Bone marrow (tissue), 2 donors: ENCODE data around the gene PLEKHA6.

Experiments used
- DNase-seq, 2 donors: peaks; one replicate each; lab custom pipeline; 2025; lab: John Stamatoyannopoulos, UW

Gene PLEKHA6

GRCh38 chr1:204357551-204358490 lies 1.9 kb downstream of the PLEKHA6 start:
- no peak for DNase-seq

GRCh38 chr1:204356997-204357396 lies 2.7 kb downstream of the PLEKHA6 start:
- DNase-seq: no peak

- DNase-seq: no peak
Observed at GRCh38 chr1:204355913-204356312, 3.8 kb downstream of the PLEKHA6 start.

GRCh38 chr1:204354579-204354978 lies 5.2 kb downstream of the PLEKHA6 start:
- DNase-seq: no peak

GRCh38 chr1:204353213-204353910 lies 6.4 kb downstream of the PLEKHA6 start:
- DNase-seq: no peak

- no peak for DNase-seq
Observed at GRCh38 chr1:204350857-204351573, 8.7 kb downstream of the PLEKHA6 start.

GRCh38 chr1:204350312-204350711 lies 9.4 kb downstream of the PLEKHA6 start:
- DNase-seq: no peak

- no peak for DNase-seq
Observed at GRCh38 chr1:204349602-204350001, 10.1 kb downstream of the PLEKHA6 start.

- DNase-seq: no peak
Observed at GRCh38 chr1:204348722-204349121, 11.0 kb downstream of the PLEKHA6 start.

GRCh38 chr1:204348242-204348641 lies 11.5 kb downstream of the PLEKHA6 start:
- no peak for DNase-seq

GRCh38 chr1:204345941-204346645 lies 13.6 kb downstream of the PLEKHA6 start:
- no peak for DNase-seq

GRCh38 chr1:204345438-204345841 lies 14.3 kb downstream of the PLEKHA6 start:
- no peak for DNase-seq

GRCh38 chr1:204344665-204345355 lies 14.9 kb downstream of the PLEKHA6 start:
- DNase-seq: no peak

- no peak for DNase-seq
Observed at GRCh38 chr1:204343802-204344201, 15.9 kb downstream of the PLEKHA6 start.

GRCh38 chr1:204343247-204343646 lies 16.5 kb downstream of the PLEKHA6 start:
- no peak for DNase-seq

- DNase-seq: no peak
Observed at GRCh38 chr1:204342310-204342709, 17.4 kb downstream of the PLEKHA6 start.

- no peak for DNase-seq
Observed at GRCh38 chr1:204341380-204341779, 18.3 kb downstream of the PLEKHA6 start.

- no peak for DNase-seq
Observed at GRCh38 chr1:204340081-204340889, 19.4 kb downstream of the PLEKHA6 start.

- DNase-seq: no peak
Observed at GRCh38 chr1:204339541-204339940, 20.2 kb downstream of the PLEKHA6 start.

GRCh38 chr1:204338997-204339396 lies 20.7 kb downstream of the PLEKHA6 start:
- DNase-seq: no peak
